ENCODE measurements around the gene NAT8L.

DNA sequence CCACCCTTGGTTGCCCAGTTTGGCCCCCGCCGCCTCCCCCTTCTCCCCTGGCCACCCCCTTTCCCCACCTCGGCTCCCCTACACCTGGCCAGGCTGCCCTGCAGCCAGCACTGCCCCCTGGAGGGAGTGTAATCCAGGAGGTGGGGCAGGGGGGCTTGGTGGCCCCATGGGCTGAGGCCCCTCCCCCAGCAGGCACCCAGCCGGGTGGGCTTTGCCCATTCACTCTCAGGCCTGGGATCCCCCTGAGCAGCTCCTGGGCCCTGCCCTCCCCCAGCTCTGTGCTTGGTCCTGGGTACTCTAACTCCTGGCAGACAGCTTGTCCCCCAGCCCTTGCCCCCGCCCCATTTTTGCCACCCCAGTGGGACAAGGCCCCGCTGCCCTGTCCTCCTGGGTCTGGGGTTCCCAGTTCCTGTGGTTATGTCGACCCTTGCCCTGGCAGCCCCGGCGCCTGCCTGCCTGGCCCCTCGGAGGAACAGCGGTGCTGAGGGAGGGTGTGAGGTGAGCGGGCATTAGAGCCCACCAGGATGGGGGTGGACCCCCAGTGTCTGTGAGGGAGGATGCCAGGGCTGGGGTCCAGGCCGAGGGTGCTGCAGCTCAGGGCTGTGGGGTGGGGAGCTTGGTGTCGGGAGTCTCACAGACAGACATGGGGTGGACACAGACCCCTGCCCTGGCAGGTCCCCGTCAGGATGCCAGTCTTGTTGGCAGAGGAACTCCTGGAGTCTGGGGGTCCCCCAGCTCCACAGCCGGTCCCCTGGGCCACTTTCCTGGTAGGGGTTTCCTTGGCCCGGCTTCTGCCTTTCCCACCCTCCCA is 10.2 kb downstream of the NAT8L start:
- TF ChIP-seq CTCF (conservative IDR thresholded peaks at IDR 0.05): no peak
- no peak for TF ChIP-seq ZFX (IDR thresholded peaks at IDR 0.05)
